Prostate gland (tissue), 2 donors: ENCODE results near the gene TMEM38B. TPM values are rescaled to one million over a fixed set of nuclear protein-coding genes. Genes with fewer than 3 reads are reported as not detected.

Experiments
- DNase-seq: peaks from one replicate; pipeline ENCODE4 v3.0.0-alpha.2; 2019; ENCODE audit warnings: low spot score
- H3K27ac ChIP-seq, 2 donors: fragments of 200-600 bp; sonication (generic); 2 replicates each; pipeline ENCODE4 v1.5.1; 2017 to 2019
- H3K27me3 ChIP-seq: fragments of 200-600 bp; sonication (generic); replicated peaks from 2 replicates; pipeline ENCODE4 v1.5.1; 2019; ENCODE audit not compliant: insufficient read depth
- H3K36me3 ChIP-seq, 2 donors: fragments of 200-600 bp; sonication (generic); 1 replicate in 1 of 2; 2 replicates in 1 of 2; pipeline versions ENCODE4 v1.5.1 to v1.8.1; 2017 to 2019
- H3K4me1 ChIP-seq: fragments of 200-600 bp; sonication (generic); replicated peaks from 2 replicates; pipeline ENCODE4 v1.5.1; 2019
- H3K4me3 ChIP-seq, 2 donors: fragments of 200-600 bp; sonication (generic); 2 replicates each; pipeline ENCODE4 v1.5.1; 2017 to 2019
- H3K9me3 ChIP-seq: fragments of 200-600 bp; sonication (generic); 2 replicates; pipeline ENCODE4 v1.5.1; 2017
- CTCF ChIP-seq, 4 experiments: fragments of 200-600 bp in 2 of 4; fragments of 450-650 bp in 2 of 4; sonication (generic) in 2 of 4; IDR thresholded peaks; 1 replicate in 3 of 4; 2 replicates in 1 of 4; pipeline ENCODE4 v1.5.1; 2016 to 2019; ENCODE audit warnings: antibody characterized with exemption in 4 of 4, mild to moderate bottlenecking in 2 of 4, moderate library complexity in 2 of 4
- POLR2A ChIP-seq: fragments of 450-650 bp; IDR thresholded peaks from one replicate; pipeline ENCODE4 v1.6.1; 2016; ENCODE audit warnings: antibody characterized with exemption, mild to moderate bottlenecking
- POLR2AphosphoS5 ChIP-seq: sonication (generic); formaldehyde crosslinking; IDR thresholded peaks from one replicate; pipeline ENCODE4 v1.6.1; 2017; ENCODE audit warnings: antibody characterized with exemption
- WGBS: methylation state at CpG from one replicate; pipeline ENCODE4 v1.1.5; 2018; 5-methylcytosine and 5-hydroxymethylcytosine counted together
- intact Hi-C: fragments of 100-400 bp; cut with DNase I; formaldehyde crosslinking; loops from one replicate; pipeline ENCODE4 v1.14.2; 2022
- total RNA-seq, 2 donors: library from RNA; depleted of rRNA; stranded (reverse); fragments of >200 nt; gene quantifications; one replicate each; pipeline ENCODE4 v1.1.0, GENCODE V29; 2016

Gene TMEM38B
- total RNA-seq, 2 donors from 2014 or later, result 14.4 to 14.9 TPM

GRCh38 chr9:105663914-105664313 is 30.4 kb upstream of the TMEM38B start:
- Histone ChIP-seq H3K4me1 (no peaks in the 10 kb centered on the region), H3K27me3 (no peaks in the 10 kb centered on the region), H3K27ac (no peak overlapping the region), H3K4me3 (no peak overlapping the region), H3K36me3 (no peaks in the 10 kb centered on the region), H3K9me3 (no peaks in the 10 kb centered on the region)
- no peak for DNase-seq
- intact Hi-C loops, result no loop called here
- TF ChIP-seq CTCF (IDR thresholded peaks at IDR 0.05) (no peak), POLR2A (no peak), POLR2AphosphoS5 (no peak)
- 58% methylated on average over 5 of the region's 5 CpGs for WGBS

- WGBS, result 30% methylated on average over 4 of the region's 4 CpGs
- no peaks in the 10 kb centered on the region for H3K9me3 ChIP-seq
- no peak overlapping the region for H3K4me3 ChIP-seq
- no peaks in the 10 kb centered on the region for H3K36me3 ChIP-seq
- intact Hi-C loops, result no loop called here
- TF ChIP-seq POLR2A (no peak), POLR2AphosphoS5 (no peak), CTCF (IDR thresholded peaks at IDR 0.05) (no peak)
- no peaks in the 10 kb centered on the region for H3K4me1 ChIP-seq
- no peaks in the 10 kb centered on the region for H3K27me3 ChIP-seq
- no peak for DNase-seq
- H3K27ac ChIP-seq, result no peak overlapping the region
These were observed 26.5 kb upstream of the TMEM38B start for GRCh38 chr9:105667867-105668266.

- H3K9me3 ChIP-seq, result no peaks in the 10 kb centered on the region
- no peak overlapping the region for H3K27ac ChIP-seq
- H3K4me1 ChIP-seq, result no peaks in the 10 kb centered on the region
- no peaks in the 10 kb centered on the region for H3K36me3 ChIP-seq
- intact Hi-C loops, result no loop called here
- no peaks in the 10 kb centered on the region for H3K27me3 ChIP-seq
- WGBS, result 74% methylated on average over 3 of the region's 3 CpGs
- no peak overlapping the region for H3K4me3 ChIP-seq
- TF ChIP-seq POLR2A (no peak), POLR2AphosphoS5 (no peak), CTCF (IDR thresholded peaks at IDR 0.05) (no peak)
- no peak for DNase-seq
These were observed 24.0 kb upstream of the TMEM38B start for GRCh38 chr9:105670315-105670714.

GRCh38 chr9:105670775-105671174 is 23.6 kb upstream of the TMEM38B start:
- Histone ChIP-seq H3K9me3 (no peaks in the 10 kb centered on the region), H3K4me1 (no peaks in the 10 kb centered on the region), H3K27me3 (no peaks in the 10 kb centered on the region), H3K36me3 (no peaks in the 10 kb centered on the region), H3K27ac (no peak overlapping the region), H3K4me3 (no peak overlapping the region)
- TF ChIP-seq POLR2AphosphoS5, result no peak
- no peak for TF ChIP-seq POLR2A
- TF ChIP-seq CTCF (IDR thresholded peaks at IDR 0.05), result no peak
- 71% methylated on average over 3 of the region's 3 CpGs for WGBS
- intact Hi-C loops, result no loop called here
- no peak for DNase-seq

GRCh38 chr9:105672711-105673234 is 21.6 kb upstream of the TMEM38B start:
- WGBS, result 5% methylated on average over 3 of the region's 3 CpGs

More at GRCh38 chr9:105672711-105673234, 21.6 kb upstream of the TMEM38B start:
- Histone ChIP-seq H3K36me3 (no peaks in the 10 kb centered on the region), H3K27ac (no peak overlapping the region), H3K4me1 (no peaks in the 10 kb centered on the region), H3K9me3 (no peaks in the 10 kb centered on the region), H3K27me3 (no peaks in the 10 kb centered on the region), H3K4me3 (no peak overlapping the region)
- DNase-seq, result no peak
- TF ChIP-seq POLR2A, result no peak
- TF ChIP-seq POLR2AphosphoS5, result no peak
- TF ChIP-seq CTCF (IDR thresholded peaks at IDR 0.05), result no peak
- intact Hi-C loops, result no loop called here
